B cell (primary cell): ENCODE measurements around the gene HOXB4. TPM values are rescaled to one million over a fixed set of nuclear protein-coding genes. Genes with fewer than 3 reads are reported as not detected.

Source experiments
- ATAC-seq: fragments of 200-7000 bp; cut with Tn5 transposase; one replicate; pipeline ENCODE4 v1.10.0; 2021; ENCODE audit warnings: low read depth, mild to moderate bottlenecking, moderate number of reproducible peaks, moderate library complexity
- CTCF ChIA-PET: fragments of 350-600 bp; sonication (Branson Sonifier 250); formaldehyde crosslinking; loops from one replicate; lab custom pipeline; 2021; ENCODE audit warnings: antibody characterized with exemption, inconsistent platforms; lab: Charles Lee
- POLR2A ChIA-PET: fragments of 350-600 bp; sonication (Branson Sonifier 250); formaldehyde crosslinking; loops from one replicate; lab custom pipeline; 2021; ENCODE audit warnings: antibody characterized with exemption; lab: Charles Lee
- DNase-seq: peaks from one replicate; pipeline ENCODE4 v3.0.0; 2013
- H2AFZ ChIP-seq: 2 replicates; pipeline ENCODE4 v1.6.1; 2012; ENCODE audit warnings: mild to moderate bottlenecking, low read depth, low read length; ENCODE audit not compliant: insufficient read depth, poor library complexity, severe bottlenecking
- H3K27ac ChIP-seq, 2 donors: 1 replicate in 1 of 2; 2 replicates in 1 of 2; pipeline ENCODE4 v1.5.1; 2012 to 2013; ENCODE audit warnings: low read length in 2 of 2, mild to moderate bottlenecking in 2 of 2, moderate library complexity in 1 of 2
- H3K27me3 ChIP-seq, 4 experiments: fragments of 200-600 bp in 1 of 4; sonication (generic) in 1 of 4; replicated peaks in 1 of 4; 1 replicate in 2 of 4; 2 replicates in 2 of 4; pipeline versions ENCODE4 v1.6.1 to v1.7.0; 2013 to 2016; ENCODE audit warnings: low read length in 3 of 4, mild to moderate bottlenecking in 2 of 4, mixed read lengths in 1 of 4, moderate library complexity in 1 of 4; ENCODE audit not compliant: insufficient read depth in 4 of 4, control insufficient read depth in 3 of 4; ENCODE audit errors: control extremely low read depth in 1 of 4
- H3K36me3 ChIP-seq, 2 experiments: replicated peaks in 1 of 2; 1 replicate in 1 of 2; 2 replicates in 1 of 2; pipeline versions ENCODE4 v1.6.1 to v1.7.1; 2013; ENCODE audit warnings: low read length in 1 of 2; ENCODE audit not compliant: insufficient read depth in 2 of 2, control insufficient read depth in 1 of 2; ENCODE audit errors: control extremely low read depth in 1 of 2, extremely low read depth in 1 of 2
- H3K4me1 ChIP-seq, 2 donors: fragments of 200-600 bp in 1 of 2; sonication (generic) in 1 of 2; 1 replicate in 1 of 2; 2 replicates in 1 of 2; pipeline versions ENCODE4 v1.5.1 to v1.6.1; 2013 to 2017; ENCODE audit warnings: low read length in 2 of 2; ENCODE audit not compliant: control insufficient read depth in 2 of 2, insufficient read depth in 2 of 2
- H3K4me2 ChIP-seq: replicated peaks from 2 replicates; pipeline ENCODE3; 2012; ENCODE audit warnings: mild to moderate bottlenecking, low read depth, low read length; ENCODE audit not compliant: poor library complexity, severe bottlenecking
- H3K4me3 ChIP-seq, 5 experiments: fragments of 200-600 bp in 1 of 5; sonication (generic) in 1 of 5; 1 replicate in 3 of 5; 2 replicates in 2 of 5; pipeline versions ENCODE4 v1.5.1 to v1.7.0; 2011 to 2016; ENCODE audit warnings: low read length in 4 of 5, mild to moderate bottlenecking in 4 of 5, low read depth in 2 of 5, control low read depth in 1 of 5, moderate library complexity in 1 of 5; ENCODE audit not compliant: insufficient read depth in 1 of 5; ENCODE audit errors: control extremely low read depth in 1 of 5, extremely low read depth in 1 of 5
- H3K79me2 ChIP-seq: fragments of 200-600 bp; sonication (generic); one replicate; pipeline ENCODE4 v1.6.0; 2016; ENCODE audit warnings: low read length; ENCODE audit not compliant: control insufficient read depth, insufficient read depth
- H3K9ac ChIP-seq: fragments of 200-600 bp; sonication (generic); 2 replicates; pipeline ENCODE4 v1.6.1; 2017; ENCODE audit warnings: mild to moderate bottlenecking, low read length, moderate library complexity
- H3K9me3 ChIP-seq, 3 donors: one replicate each; pipeline versions ENCODE4 v1.6.1 to v1.7.1; 2013; ENCODE audit warnings: low read length in 2 of 3; ENCODE audit not compliant: control insufficient read depth in 2 of 3, insufficient read depth in 1 of 3; ENCODE audit errors: control extremely low read depth in 1 of 3
- H4K20me1 ChIP-seq: 2 replicates; pipeline ENCODE4 v1.6.0; 2012; ENCODE audit warnings: mild to moderate bottlenecking, low read length; ENCODE audit not compliant: insufficient read depth, control insufficient read depth, poor library complexity, severe bottlenecking
- H3K27ac Mint-ChIP-seq: one replicate; pipeline ENCODE4 v1.8.0; 2021; ENCODE audit warnings: mixed read lengths
- H3K27me3 Mint-ChIP-seq: one replicate; pipeline ENCODE4 v1.8.0; 2021; ENCODE audit warnings: mixed read lengths
- H3K4me1 Mint-ChIP-seq: one replicate; pipeline ENCODE4 v1.8.0; 2021; ENCODE audit warnings: mixed read lengths
- H3K4me3 Mint-ChIP-seq: one replicate; pipeline ENCODE4 v1.8.0; 2021; ENCODE audit warnings: mixed read lengths
- H3K9me3 Mint-ChIP-seq: one replicate; pipeline ENCODE4 v1.8.0; 2022; ENCODE audit warnings: mixed read lengths; ENCODE audit not compliant: insufficient read depth
- CTCF ChIP-seq: fragments of 200-600 bp; IDR thresholded peaks from one replicate; pipeline ENCODE4 v1.8.0; 2022; ENCODE audit warnings: antibody characterized with exemption, mild to moderate bottlenecking
- EZH2 ChIP-seq: IDR thresholded peaks from 2 replicates; pipeline ENCODE4 v1.6.1; 2012; ENCODE audit warnings: borderline replicate concordance, low read depth, mild to moderate bottlenecking, moderate library complexity, low read length; ENCODE audit not compliant: insufficient read depth, poor library complexity, severe bottlenecking
- WGBS: methylation state at CpG from one replicate; pipeline ENCODE4 v1.1.5; 2013; ENCODE audit warnings: missing lambda C conversion rate; ENCODE audit not compliant: insufficient coverage; 5-methylcytosine and 5-hydroxymethylcytosine counted together
- intact Hi-C: fragments of 100-400 bp; cut with micrococcal nuclease; formaldehyde crosslinking; loops from one replicate; pipeline ENCODE4 v1.10.0; 2022
- polyA plus RNA-seq: library from polyadenylated mRNA; depleted of rRNA; stranded (reverse); fragments of >200 nt; gene quantifications from 2 replicates; pipeline ENCODE4 v1.2.3, GENCODE V29; 2012
- total RNA-seq, 2 donors: library from RNA; stranded (reverse); fragments of 120-200 nt in 1 of 2; gene quantifications; 1 replicate in 1 of 2; 2 replicates in 1 of 2; pipeline versions ENCODE4 v1.2.3 to v1.2.4, GENCODE V29; 2013 to 2022

Gene HOXB4
- total and polyA plus RNA-seq, 2 donors (not counting 1 experiment from before 2014, with no cell fraction given), result 0.85 to 1.7 TPM

GRCh38 chr17:48616717-48617470 lies 38.7 kb upstream of the HOXB4 start:
- ATAC-seq, result no peak
- H3K4me3 Mint-ChIP-seq, result no peak overlapping the region
- H3K9me3 Mint-ChIP-seq, result no peaks in the 10 kb centered on the region
- H3K27ac ChIP-seq, result no peak overlapping the region
- no peak overlapping the region for H3K4me3 ChIP-seq
- POLR2A ChIA-PET, result no interaction called here
- no peak overlapping the region for H3K9ac ChIP-seq
- H3K27ac Mint-ChIP-seq, result no peak overlapping the region
- H3K36me3 ChIP-seq, result no peaks in the 10 kb centered on the region
- peaks cover 47 to 63% of the 10 kb centered on the region in 2 donors for H3K4me1 ChIP-seq
- H3K27me3 Mint-ChIP-seq, result peaks cover 81% of the 10 kb centered on the region
- intact Hi-C loops, result no loop called here
- no peak for DNase-seq
- H3K79me2 ChIP-seq, result no peaks in the 10 kb centered on the region
- H3K9me3 ChIP-seq, result peaks cover 0 to 25% (median 0%) of the 10 kb centered on the region in 3 donors
- no peak overlapping the region for H2AFZ ChIP-seq
- 87% methylated on average over 6 of the region's 15 CpGs for WGBS
- no peak overlapping the region for H3K4me2 ChIP-seq
- no peaks in the 10 kb centered on the region for H4K20me1 ChIP-seq
- peaks cover 39% of the 10 kb centered on the region for H3K4me1 Mint-ChIP-seq
- peaks cover 0 to 95% (median 65%) of the 10 kb centered on the region in 4 experiments for H3K27me3 ChIP-seq
- TF ChIP-seq CTCF, result no peak
- CTCF ChIA-PET, result interaction anchor here (0.6 to 2.6 kb wide), 7 partner anchors 9 to 354 kb away, joined by 3 to 34 read pairs (median 7); partner anchors contain the start of gene HOXB9

GRCh38 chr17:48615963-48616716 lies 38.0 kb upstream of the HOXB4 start:
- intact Hi-C loops, result no loop called here
- Histone ChIP-seq H3K79me2 (no peaks in the 10 kb centered on the region), H3K4me3 (no peak overlapping the region), H3K36me3 (no peaks in the 10 kb centered on the region), H3K4me2 (no peak overlapping the region), H3K27me3 (peaks cover 0 to 93% (median 63%) of the 10 kb centered on the region in 4 experiments), H4K20me1 (no peaks in the 10 kb centered on the region), H3K4me1 (peaks cover 54 to 71% of the 10 kb centered on the region in 2 donors), H3K27ac (no peak overlapping the region), H2AFZ (no peak overlapping the region), H3K9ac (no peak overlapping the region), H3K9me3 (peaks cover 0 to 28% (median 0%) of the 10 kb centered on the region in 3 donors)
- Mint-ChIP-seq H3K27me3 (peaks cover 81% of the 10 kb centered on the region), H3K4me1 (peaks cover 46% of the 10 kb centered on the region), H3K4me3 (no peak overlapping the region), H3K9me3 (no peaks in the 10 kb centered on the region), H3K27ac (peak overlapping the region; percentile 20)
- CTCF ChIA-PET, result interaction anchor here (0.7 to 2.1 kb wide), 6 partner anchors 10 to 357 kb away, joined by 3 to 7 read pairs (median 3); partner anchors contain the start of gene HOXB9
- TF ChIP-seq EZH2 (no peak), CTCF (no peak)
- POLR2A ChIA-PET, result no interaction called here
- peak; percentile 29 for DNase-seq
- ATAC-seq, result no peak
- 71% methylated on average over 4 of the region's 17 CpGs for WGBS
